ENCODE results near the gene GMDS.
"Not testable (repeated sequence)": the region's sequence is repeated elsewhere in the genome, so short reads cannot be mapped to it uniquely, and the experiment has no call there.

GMDS gene

DNA sequence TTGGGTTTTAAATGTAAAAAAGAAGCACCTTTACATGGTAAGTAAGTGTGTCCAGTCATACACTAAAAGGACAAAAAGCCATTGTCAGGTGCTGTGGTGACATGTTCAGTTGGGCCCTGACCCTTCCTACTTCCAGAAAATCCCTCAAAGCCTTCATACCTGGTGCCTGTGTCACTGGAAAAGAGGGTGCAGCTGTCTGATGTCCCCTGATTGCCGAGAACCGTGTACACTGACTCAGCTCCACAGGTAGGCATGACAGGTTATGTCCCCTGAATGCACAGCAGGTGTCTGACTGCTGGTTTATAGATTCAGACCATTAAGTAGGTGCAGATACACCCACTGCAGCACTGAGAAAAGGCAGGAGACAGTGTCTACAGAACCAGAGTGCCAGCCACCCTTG, 536.6 kb downstream of the GMDS start:
- DNase-seq (no peak), ATAC-seq (no peak)

DNA sequence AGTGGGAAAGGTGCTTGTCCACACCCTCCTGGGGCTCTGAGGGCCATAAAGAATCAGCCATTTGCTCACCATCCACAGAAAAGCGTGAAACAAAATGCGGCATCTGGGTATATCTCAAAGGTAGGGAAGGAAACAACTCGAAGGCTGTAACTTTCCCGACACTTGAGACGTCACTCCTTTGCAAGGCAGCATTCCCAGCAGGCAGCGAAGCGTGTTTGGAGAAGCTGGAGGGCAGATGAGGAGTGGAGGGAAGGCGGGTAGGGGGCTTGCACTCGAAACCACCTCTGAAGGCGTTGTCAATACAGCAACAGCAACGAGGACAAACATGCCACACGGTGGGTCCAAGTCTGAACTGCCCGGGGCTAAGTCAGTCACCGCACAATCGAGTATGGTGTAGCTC, 537.3 kb downstream of the GMDS start:
- ATAC-seq (no peak), DNase-seq (no peak)

DNA sequence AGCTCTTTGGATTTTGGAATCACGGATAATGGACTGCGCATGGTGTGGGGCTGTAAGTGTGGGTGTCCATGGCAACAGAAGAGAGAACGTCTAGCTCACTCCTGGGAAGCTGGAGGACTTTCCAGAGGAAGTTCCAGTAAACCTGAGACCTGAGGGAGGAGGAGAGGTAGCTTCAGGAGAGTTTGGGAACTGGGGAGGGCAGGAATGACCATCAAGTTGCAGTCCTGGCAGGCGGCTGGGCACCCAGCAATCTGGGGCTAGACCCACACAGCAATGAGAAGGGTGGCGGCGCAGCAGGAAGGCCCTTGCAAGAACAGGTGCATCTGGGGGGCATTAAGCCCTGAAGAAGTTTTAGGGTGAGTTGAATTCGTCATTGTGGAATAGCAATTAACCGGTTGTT, 539.8 kb downstream of the GMDS start:
- DNase-seq (no peak), ATAC-seq (no peak)

DNA sequence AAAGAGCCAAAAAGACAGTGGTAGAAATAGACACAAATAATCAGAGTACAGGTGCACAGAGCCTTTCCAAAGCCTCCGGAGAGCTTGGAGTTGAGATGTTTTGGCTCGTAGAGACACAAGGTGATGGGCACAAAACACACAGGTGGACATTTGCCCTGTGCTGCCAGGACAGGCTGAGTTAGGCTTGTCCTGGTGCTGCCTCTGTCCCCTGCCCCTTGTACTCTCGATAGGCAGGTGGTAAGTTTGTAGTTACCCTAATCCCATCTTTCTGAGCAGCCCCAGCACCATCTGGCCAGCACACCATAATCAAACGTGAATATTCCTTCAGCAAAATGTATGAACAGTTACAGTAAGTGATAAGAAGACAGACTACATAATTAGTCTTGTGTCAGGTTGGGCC, 540.2 kb downstream of the GMDS start:
- DNase-seq (no peak), ATAC-seq (no peak)

DNA sequence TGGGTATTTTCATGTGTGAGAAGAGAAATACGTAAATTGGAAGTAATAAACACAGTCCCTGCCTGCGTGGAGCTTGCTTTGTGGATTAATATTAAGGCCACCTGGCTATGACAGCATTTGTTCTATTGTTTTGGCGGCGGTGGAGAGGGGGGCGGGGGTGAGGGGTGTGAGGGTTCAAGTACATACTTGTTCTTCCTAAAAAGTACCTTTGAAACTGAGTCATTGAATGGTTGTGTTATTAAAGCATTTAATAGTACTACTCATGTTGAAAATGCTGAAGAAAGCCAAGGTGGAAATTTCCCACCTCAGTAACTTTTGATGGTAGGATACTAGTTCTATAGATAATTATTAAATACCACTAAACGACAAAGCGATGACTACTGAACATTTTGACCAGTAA, 540.7 kb downstream of the GMDS start:
- DNase-seq (no peak), ATAC-seq (no peak)

DNA sequence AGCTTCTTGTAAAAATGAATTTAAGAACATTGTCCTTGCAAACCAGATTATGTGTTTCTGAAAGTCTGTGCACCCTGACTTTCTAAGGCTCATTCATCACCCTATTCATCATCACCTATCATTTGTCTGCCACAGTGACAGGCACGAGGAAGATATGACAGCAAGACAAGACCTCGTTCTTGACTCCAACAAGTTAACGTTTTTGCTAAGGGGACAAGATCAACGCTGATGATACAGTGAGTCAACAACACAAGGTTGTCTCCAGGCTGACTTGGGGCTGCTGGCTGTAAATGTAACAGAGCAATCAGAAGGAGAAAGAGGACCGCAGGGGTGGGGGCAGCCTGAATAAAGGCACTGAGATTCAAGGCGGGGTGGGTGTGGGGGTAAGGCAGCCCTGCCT, 541.5 kb downstream of the GMDS start:
- ATAC-seq: no peak
- DNase-seq: no peak

DNA sequence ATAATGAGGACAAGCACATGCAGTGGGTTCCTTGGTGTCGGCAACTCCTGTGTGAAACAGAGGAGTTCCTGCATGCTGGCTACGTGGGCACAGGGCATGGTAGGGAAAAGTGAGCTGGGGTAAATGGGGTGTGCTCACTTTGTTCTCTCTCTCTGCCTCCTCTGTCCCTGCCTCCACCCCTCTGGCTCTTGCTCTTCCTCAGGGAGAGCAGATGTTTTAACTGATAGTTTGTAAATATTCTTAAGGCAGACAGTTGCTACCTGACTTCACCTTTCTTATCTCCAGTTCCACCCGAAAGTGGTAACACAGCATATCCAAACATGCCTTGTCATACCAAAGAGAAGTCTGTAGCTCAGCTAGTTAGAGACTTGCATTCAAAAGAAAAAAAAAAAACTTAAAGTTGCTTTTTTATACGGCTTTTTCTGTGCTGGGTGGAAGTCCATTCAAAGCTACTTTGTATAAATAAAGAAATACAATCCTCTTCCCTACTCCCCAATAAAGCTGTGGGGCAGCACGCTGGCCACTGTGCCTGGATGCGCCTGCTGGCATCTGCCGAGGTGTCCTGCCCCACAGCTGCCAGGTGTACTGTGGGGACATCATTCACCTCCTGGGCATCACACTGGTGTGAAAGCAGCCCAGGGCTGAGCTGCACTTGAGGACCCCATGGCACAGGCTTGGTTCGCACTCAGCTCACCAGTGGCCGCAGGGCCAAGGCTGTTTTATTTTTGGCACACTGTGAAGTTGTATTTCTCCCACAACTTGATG, 542.1 kb downstream of the GMDS start:
- ATAC-seq (no peak), DNase-seq (no peak)

DNA sequence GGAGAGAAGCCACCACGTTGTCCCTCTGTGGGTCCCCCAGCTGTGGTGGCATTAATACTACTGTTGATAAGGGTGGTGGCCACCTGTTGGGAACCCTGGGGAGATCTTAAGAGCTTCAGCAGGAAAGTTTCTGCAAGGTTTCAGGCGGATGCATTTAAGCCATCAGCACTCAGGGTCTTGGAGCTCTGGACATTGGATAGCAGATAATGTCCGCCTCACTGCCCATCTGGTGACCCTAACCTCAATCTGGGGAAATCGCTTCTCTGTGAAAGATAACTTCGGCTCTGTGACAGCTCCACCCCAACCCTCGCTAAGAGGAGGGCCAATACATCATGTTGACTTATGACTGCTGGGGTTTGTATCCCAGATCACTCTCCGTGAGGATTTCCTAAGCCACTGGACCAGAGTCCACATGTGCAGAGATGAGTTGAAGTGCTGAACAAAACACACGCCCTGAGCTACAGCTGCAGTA, 542.8 kb downstream of the GMDS start:
- no peak for ATAC-seq
- DNase-seq: no peak

DNA sequence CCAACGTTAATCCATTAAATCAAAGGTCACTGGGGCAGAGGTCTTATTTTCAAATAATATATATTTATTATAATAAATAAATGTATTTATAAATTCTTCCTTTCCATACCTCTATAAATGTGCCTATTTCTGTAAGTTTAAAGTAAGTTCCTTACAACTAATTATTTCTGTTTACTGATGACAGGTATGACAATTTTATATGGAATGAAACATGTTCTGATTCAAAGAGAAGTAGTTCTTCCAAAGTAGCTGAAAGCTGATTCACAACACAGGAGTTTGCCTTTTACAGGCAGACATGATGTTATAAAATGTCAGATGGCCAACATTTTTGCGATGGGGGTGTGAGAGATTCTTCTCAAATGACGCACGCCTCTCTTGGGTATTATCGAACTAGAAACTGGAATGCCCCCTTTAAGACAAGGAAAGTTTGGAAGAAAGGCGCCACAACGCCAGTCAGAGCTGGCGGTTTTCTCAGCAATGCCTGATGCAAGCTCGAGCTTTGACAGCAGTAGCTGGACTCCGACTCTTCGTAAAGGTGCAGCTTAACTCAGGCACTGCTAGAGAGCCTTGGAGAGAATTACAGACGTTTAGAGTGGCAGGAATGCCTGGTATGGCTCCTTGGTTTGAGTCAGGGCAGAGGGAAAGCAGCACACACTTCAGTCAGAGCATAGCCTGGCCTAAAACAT, 543.6 kb downstream of the GMDS start:
- ATAC-seq (no peak), DNase-seq (no peak)

DNA sequence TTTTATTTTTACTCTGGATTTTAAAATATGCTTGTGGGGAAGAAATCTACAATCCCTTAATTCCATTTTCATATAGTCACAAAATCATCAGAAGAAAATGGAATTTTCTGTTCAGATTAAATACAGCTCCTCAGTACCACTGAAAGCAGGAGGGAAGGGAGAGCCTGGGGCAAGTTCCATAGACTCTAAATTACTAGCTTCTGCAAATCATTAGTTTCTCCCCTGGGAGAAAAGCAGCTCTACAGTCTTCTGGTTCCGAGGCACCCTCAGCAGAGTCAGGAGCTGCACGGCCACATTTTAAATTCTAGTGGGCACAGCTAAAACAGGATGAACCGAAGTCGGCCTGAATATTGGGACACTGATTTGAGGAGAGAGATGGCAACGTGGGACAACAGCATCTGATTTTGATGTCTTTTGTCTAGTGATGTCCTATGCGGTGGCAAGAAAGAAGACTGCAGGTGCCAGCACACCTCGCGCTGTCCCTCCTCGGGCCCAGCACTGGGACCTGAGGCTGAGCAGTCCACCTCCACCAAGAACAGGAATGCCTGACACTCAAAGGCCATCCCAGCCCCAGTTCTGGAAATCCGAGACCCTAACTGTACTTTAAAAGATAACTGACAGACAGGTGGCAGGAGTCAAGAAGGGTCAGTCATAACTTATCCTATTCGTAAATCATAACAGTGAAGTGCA, 545.0 kb downstream of the GMDS start:
- no peak for ATAC-seq
- DNase-seq: no peak

DNA sequence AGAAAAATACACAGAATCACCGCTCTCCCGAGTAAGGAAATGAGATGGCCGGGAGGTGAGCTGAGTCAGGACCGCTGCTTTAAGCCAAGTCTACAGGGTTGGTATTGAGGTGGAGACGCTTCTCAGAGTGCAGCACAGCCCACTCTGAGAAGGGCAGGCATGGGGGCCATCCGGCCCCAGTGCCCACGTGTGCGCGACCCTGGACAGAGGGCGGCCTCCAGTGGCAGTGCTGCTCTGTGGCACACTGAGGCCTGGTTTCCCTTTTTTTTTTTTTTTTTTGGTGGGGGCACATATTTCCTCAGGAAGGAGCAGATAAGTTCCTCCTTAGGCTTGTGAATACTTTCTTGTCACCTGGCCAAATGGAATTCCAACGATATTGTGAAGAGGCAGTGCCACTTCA, 546.9 kb downstream of the GMDS start:
- ATAC-seq: no peak

DNA sequence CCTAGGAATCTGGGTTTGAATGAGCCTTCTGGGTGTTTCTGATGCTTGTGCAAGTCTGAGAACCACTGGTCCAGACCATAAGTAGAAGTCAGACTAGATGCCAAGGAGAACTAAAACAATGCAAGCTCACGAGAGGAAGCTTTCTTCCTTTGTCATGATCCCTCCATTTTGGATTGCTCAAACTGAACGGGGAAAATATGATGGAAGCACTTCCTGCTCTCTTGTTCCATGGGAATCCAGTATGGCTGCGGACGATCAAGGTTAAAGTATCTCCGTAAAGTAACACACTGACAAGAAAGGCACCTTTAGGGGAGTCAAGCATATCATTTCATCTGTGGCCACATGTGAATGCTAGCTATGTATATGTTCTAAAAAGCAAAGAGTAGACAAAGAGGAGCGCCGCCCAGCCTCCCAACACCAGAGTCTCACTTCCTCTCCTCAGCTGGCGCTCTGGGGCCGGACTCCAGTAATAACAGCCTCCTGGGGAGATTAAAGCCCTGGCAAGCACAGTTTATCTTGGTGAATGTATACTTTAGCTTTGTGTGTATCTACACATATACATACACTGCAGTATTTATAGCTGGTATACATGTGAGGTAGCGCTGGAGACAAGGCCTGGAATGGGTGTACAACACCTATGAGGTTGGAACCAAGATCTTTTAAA, 547.6 kb downstream of the GMDS start:
- ATAC-seq (no peak), DNase-seq (no peak)

More for the DNA sequence above, 546.9 kb downstream of the GMDS start:
- no peak for DNase-seq

DNA sequence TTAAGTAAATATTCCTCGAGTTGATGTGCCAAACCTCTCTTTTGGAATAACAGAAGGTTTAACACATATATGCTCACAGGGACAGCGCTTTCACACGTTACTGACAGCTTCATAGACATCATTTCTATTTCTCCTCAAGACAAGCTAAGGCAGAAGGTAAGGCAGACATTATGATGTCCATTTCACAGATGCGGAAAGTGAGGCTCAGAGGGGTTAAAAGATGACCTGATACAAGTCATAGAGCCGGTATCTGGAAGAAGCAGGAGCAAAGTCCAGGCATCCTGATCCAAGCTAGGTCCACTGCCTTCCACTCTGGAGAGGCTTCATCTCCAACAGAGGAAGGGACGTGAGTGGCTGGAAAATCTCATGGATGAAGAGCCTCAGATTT, 548.9 kb downstream of the GMDS start:
- ATAC-seq (no peak), DNase-seq (no peak)

DNA sequence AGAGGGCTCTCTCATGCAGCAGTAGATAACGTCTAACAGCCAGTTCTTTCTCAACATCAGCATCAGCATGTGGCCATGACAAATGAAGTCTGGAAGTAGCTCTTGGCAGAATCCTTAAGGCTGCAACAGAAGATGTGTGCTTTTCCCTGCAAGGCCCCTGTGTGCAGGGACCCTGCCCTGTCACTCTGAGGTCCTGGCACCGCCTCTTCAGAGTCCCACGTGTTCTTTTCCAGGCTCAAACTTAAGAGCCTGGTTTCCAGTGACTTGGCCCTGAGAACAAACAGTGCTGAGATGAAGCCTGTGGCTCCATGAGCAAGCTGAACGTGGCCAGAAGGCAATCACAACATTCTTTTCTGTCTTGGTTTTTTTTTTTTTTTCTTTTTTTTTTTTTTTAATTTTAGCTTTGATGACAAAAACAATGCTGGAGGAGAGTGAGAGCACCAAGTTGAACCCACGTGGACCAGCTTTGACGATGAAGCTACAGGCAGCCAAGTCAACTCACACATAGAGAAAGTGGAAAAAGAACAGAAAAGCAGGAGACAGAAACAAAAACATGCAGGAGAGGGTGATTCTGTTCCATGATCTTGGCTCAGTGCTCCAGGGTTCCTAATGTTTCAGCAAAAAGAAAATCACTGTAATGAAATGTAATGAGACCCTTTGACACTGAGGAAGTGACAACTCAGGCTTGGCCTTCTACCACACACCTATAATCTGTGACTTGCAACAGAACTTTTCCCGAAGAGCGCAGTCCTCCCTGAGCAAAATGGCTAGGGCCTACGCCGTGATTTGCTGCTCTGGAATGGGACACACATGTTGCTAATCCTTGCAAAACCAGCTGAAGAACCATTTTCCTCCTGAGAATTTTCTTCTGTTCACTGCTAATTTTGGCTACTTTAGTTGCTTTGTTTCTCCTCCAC, 549.6 kb downstream of the GMDS start:
- DNase-seq (no peak), ATAC-seq (no peak)

DNA sequence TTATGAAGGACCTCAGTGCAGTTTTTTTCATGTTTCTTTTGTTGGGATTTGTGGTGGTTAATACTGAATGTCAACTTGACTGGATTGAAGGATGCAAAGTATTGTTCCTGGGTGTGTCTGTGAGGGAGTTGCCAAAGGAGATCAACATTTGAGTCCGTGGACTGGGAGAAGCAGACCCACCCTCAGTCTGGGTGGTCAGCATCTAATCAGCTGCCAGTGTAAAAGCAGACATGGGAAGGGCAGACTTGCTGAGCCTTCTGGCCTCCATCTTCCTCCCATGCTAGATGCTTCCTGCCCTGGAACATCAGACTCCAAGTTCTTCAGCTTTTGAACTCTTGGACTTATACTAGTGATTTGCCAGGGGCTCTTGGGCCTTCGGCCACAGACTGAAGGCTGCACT, 553.6 kb downstream of the GMDS start:
- not testable (repeated sequence) for ATAC-seq, DNase-seq

DNA sequence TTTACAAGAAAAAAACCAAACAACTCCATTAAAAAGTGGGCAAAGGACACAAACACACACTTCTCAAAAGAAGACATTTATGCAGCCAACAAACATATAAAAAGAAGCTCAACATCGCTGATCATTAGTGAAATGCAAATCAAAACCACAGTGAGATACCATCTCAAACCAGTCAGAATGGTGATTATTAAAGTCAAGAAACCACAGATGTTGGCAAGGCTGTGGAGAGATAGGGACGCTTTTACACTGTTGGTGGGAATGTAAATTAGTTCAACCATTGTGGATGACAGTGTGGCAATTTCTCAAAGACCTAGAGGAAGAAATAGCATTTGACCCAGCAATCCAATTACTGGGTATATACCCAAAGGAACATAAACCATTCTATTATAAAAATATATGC, 554.7 kb downstream of the GMDS start:
- not testable (repeated sequence) for DNase-seq, ATAC-seq

DNA sequence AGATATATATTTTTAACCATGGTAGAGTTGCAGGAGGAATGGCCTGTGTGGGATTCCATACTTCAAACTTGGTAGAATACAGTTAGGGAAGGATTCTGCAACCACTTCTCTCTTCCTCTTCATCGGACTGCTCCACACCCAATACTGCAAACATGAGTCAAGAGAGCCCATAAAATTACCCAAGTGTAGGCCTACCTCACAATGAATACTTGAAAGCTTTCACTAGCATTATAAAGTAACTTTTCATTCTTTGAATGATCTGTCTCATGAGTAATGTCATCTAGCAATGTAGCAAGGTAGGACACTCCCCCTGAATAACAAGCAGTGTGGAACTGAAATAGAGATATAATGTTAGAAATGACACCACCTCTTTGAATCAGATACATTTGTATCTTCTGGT, 556.3 kb downstream of the GMDS start:
- DNase-seq: no peak
- ATAC-seq: no peak

DNA sequence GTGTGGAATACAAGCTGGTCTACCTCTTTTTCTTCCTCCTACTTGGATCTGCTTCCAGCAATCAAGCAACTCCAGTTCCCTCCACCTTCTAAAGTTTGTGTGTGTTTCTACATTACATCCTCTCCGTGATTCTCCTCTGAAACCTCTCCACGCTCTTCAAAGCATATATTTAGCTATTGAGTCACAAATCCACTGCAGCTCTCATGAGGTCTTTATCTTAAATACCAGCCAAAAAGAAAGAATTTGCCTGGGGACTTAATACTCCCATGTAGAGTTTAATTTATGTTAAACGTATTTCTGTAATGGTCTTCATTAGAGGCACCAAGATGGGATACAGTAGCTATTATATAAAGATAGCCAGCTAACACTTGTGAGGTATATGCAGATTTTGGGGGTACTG, 557.0 kb downstream of the GMDS start:
- ATAC-seq (no peak), DNase-seq (no peak)

DNA sequence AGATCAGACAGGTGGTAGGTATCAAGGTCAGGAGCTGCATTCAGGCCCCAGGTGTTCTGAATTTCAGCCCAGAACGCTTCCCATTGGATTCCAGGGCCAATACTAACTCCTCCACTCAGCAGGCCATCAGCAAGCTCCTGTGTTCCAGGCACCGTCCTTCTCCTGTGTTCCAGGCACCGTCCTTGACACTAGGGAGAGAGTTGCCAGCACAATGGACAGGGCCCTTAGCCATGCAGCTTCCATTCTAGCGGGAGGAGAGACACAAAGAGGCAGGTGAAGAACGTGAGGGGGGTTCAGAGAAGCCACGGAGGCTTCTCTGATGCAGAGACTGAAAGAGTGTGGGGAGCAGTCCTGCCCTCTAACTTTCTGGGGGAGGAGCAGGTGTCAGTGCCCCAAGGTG, 558.0 kb downstream of the GMDS start:
- ATAC-seq (no peak), DNase-seq (no peak)

DNA sequence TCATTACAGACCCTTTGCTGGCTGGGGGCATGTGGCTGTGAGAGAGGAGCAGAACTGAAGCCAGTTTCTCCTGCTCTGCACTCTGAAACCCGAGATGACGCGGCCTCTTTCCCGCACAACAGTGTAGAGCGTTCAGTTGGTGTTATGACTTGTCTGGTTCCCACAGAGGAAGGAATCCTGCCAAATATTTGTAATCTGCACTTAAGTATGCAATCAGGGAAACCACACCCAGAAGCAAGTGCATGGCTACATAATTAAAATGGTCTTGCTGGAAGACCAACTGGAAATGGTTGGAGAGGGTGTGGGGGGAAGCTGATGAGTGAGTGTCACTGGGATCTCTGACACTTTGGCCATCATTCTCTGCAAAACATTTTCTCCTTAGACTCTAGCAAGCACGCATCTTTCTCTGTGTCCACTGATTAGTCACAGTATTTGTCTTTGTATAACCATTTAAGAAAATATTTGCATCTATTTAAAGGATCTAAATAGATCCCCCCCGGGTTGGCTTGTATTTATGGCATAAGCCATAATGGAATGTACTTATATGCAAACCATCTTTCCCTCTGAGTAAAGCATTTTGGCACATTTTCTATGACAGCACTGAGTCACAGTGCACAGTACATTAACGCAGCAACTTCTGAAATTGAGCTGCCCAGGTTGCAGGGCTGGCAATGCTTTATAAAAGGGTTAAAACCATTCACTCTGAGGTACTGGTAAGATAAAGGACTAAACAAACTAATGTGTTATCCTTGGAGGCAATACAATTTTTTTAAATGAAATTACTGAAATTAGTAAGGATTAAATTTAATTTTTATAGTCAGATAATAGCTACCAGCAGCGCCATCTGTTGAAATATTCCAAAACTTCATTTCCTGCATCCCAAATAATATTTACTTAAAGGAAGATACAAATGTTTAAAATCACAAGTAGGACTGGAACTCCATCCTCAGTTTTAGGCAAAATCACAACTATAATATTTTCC, 559.0 kb downstream of the GMDS start:
- DNase-seq (no peak), ATAC-seq (no peak)
